Measurements from ENCODE around the gene MYL5. TPM values are rescaled to one million over a fixed set of nuclear protein-coding genes. Genes with fewer than 3 reads are reported as not detected.

Gene MYL5
- total and polyA plus RNA-seq, 11 donors: 1.4 to 12.9 (median 4.4) TPM

DNA sequence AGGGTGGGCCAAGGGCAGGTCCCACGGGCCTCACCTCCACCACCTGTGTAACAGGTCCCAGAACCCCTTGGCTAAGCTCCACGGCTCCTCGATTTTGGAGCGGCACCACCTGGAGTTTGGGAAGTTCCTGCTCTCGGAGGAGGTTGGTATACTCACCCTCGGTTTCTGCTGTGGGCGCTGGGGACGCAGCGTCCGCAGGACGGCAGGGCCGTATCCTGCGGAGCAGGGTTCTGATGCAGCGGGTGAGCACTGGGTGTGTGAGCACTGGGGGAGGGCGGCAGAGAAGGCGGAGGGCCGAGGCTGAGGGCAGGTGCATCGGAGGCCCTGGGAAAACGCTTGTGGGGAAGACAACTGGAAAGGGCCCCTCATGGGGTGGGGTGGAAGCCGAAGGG is 11.3 kb upstream of the MYL5 start:
- DNase-seq: peak in 3 of 5 donors; percentile 16 to 47 (median 17)
- H3K27ac ChIP-seq: peak overlapping the region in 1 of 12 donors; percentile 37
- intact Hi-C loops (cut with DNase I): no loop called here

DNA sequence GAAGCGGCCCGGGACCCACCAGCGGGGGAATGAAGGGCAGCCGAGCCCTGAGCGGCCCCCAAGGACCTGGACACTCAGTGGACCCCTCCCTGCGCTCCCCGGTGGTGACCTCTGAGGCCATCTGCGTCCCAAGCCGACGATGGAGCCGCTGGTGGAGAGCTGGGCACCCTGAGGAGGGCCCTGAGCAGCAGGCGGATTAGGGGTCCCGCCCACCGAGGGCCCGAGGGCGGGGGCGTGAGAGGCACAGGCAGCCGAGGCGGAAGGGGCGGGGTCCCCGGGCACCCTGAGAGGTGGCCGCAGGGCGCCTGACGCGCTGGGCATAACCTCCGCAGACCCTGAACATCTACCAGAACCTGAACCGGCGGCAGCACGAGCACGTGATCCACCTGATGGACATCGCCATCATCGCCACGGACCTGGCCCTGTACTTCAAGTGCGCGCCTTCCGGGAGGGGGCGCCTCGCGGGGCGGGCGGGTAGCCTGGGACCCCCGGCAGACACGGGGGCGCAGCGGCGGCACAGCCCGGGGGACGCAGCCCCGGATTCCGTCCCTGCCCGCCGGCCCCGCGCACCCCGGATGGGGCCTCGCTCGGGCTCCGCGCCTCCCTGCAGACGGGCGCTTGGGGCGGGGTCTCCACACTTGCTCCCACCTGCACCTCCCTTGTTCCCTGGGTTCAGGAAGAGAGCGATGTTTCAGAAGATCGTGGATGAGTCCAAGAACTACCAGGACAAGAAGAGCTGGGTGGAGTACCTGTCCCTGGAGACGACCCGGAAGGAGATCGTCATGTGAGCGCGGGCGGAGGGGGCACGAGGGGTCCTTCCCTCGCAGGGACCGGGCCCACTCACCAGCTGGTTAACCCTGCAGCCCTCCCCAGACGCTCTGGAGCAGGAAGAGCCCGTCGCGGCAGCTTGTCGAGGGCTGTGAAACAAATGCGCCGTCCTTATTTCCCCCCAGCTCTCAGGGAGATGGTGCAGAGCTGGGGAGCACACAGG is 10.6 kb upstream of the MYL5 start:
- peak in 4 of 5 donors; percentile 63 to 84 (median 70) for DNase-seq
- Histone ChIP-seq H3K36me3 (no peaks in the 10 kb centered on the region), H3K27ac (peak overlapping the region in 5 of 12 donors; percentile 15 to 55 (median 44)), H3K4me3 (peak overlapping the region; percentile 47 to 83 (median 72)), H3K9me3 (no peaks in the 10 kb centered on the region), H3K27me3 (peaks cover 0 to 16% (median 0%) of the 10 kb centered on the region in 9 donors), H3K4me1 (peaks cover 0 to 15% (median 3%) of the 10 kb centered on the region in 12 donors)
- WGBS, 4 donors: 2 to 4% (median 3%) methylated on average over 34 to 80 of the region's 80 CpGs
- intact Hi-C loops (cut with DNase I): no loop called here
- TF ChIP-seq POLR2A (IDR thresholded peaks at IDR 0.05): no peak
- TF ChIP-seq, protein P1, sequence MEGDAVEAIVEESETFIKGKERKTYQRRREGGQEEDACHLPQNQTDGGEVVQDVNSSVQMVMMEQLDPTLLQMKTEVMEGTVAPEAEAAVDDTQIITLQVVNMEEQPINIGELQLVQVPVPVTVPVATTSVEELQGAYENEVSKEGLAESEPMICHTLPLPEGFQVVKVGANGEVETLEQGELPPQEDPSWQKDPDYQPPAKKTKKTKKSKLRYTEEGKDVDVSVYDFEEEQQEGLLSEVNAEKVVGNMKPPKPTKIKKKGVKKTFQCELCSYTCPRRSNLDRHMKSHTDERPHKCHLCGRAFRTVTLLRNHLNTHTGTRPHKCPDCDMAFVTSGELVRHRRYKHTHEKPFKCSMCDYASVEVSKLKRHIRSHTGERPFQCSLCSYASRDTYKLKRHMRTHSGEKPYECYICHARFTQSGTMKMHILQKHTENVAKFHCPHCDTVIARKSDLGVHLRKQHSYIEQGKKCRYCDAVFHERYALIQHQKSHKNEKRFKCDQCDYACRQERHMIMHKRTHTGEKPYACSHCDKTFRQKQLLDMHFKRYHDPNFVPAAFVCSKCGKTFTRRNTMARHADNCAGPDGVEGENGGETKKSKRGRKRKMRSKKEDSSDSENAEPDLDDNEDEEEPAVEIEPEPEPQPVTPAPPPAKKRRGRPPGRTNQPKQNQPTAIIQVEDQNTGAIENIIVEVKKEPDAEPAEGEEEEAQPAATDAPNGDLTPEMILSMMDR (IDR thresholded peaks at IDR 0.05): peak in 1 of 12 donors; percentile 15
- peak in 3 of 4 donors; percentile 31 to 63 (median 47) for ATAC-seq

More for the DNA sequence above, 11.3 kb upstream of the MYL5 start:
- 44 to 57% (median 49%) methylated on average over 17 to 20 of the region's 20 CpGs for WGBS, 4 donors
- H3K27me3 ChIP-seq: peaks cover 0 to 16% (median 0%) of the 10 kb centered on the region in 9 donors
- no peak for ATAC-seq
- peaks cover 0 to 15% (median 3%) of the 10 kb centered on the region in 12 donors for H3K4me1 ChIP-seq
- H3K4me3 ChIP-seq: peak overlapping the region; percentile 47 to 83 (median 72)
- TF ChIP-seq, protein P1 (IDR thresholded peaks at IDR 0.05): no peak
- TF ChIP-seq POLR2A (IDR thresholded peaks at IDR 0.05): no peak
- H3K9me3 ChIP-seq: no peaks in the 10 kb centered on the region
- no peaks in the 10 kb centered on the region for H3K36me3 ChIP-seq

DNA sequence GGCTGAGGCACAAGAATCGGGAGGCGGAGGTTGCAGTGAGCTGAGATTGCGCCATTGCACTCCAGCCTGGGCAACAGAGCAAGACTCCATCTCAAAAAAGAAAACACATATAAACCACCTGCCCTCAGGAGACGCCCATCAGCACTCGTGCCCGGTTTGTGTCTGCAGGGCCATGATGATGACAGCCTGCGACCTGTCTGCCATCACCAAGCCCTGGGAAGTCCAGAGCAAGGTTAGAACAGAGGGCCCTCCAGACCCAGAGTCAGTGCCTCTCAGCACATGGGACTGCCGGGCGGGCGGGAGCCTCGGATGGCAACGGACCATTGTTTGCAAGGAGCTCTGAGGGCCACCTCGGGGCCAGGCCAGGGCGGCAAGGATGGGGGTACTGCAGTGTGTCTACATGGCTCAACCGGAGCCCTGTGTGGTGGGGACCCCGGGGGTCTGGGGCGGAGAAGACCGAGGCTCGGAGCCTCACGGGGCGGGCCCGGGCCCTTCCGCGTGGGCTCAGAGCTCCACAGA is 9.6 kb upstream of the MYL5 start:
- TF ChIP-seq POLR2A (IDR thresholded peaks at IDR 0.05): no peak
- TF ChIP-seq, protein P1 (IDR thresholded peaks at IDR 0.05): no peak
- H3K9me3 ChIP-seq: no peaks in the 10 kb centered on the region
- no peaks in the 10 kb centered on the region for H3K36me3 ChIP-seq
- H3K27ac ChIP-seq: no peak overlapping the region
- H3K27me3 ChIP-seq: peaks cover 0 to 16% (median 0%) of the 10 kb centered on the region in 9 donors
- peaks cover 0 to 15% (median 3%) of the 10 kb centered on the region in 12 donors for H3K4me1 ChIP-seq
- DNase-seq: peak in 3 of 5 donors; percentile 18 to 49 (median 25)
- 87 to 96% (median 94%) methylated on average over 17 to 24 of the region's 24 CpGs for WGBS, 4 donors
- intact Hi-C loops (cut with DNase I): no loop called here
- no peak for ATAC-seq
- H3K4me3 ChIP-seq: peak overlapping the region in 3 of 12 donors; percentile 68 to 83 (median 74)

DNA sequence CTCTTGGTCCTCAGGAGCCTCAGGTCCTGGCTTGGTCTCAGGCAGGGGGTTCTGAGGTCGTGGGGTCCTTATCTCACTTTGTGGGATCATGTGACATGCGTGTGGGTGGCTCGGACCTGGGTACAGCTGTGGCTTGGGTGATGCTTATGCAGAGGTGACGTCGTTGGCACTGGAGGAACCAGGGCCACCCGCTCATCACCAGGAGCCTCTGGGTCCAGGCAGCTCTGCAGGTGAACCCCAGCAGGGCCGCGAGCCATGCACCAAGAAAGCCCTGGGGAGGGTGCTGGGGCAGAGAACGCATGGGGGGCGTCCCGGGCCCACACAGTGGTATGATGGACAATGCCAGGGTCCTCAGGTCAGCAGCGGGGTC is 9.0 kb upstream of the MYL5 start:
- TF ChIP-seq, protein P1 (IDR thresholded peaks at IDR 0.05): no peak
- no peak for TF ChIP-seq POLR2A (IDR thresholded peaks at IDR 0.05)

More for the DNA sequence above, 9.0 kb upstream of the MYL5 start:
- Histone ChIP-seq H3K9me3 (no peaks in the 10 kb centered on the region), H3K36me3 (peaks cover 0 to 2% (median 0%) of the 10 kb centered on the region in 9 donors), H3K27me3 (peaks cover 0 to 16% (median 0%) of the 10 kb centered on the region in 9 donors), H3K4me1 (peaks cover 0 to 15% (median 3%) of the 10 kb centered on the region in 12 donors), H3K4me3 (no peak overlapping the region), H3K27ac (no peak overlapping the region)
- WGBS, 4 donors: 86 to 87% (median 87%) methylated on average over 12 of the region's 12 CpGs
- DNase-seq (peak in 2 of 5 donors; percentile 17 to 24), ATAC-seq (no peak)
- intact Hi-C loops (cut with DNase I): no loop called here
